Peyer's patch (tissue), 4 donors: ENCODE results near the gene MYOC.

Source experiments
- CTCF ChIP-seq, 6 experiments: fragments of 450-650 bp in 4 of 6; fragments of 200-600 bp in 2 of 6; sonication (generic) in 1 of 6; IDR thresholded peaks; one replicate each; pipeline ENCODE4 v1.5.1; 2017 to 2019; ENCODE audit warnings: antibody characterized with exemption in 6 of 6, mild to moderate bottlenecking in 3 of 6, moderate library complexity in 1 of 6
- POLR2A ChIP-seq, 2 donors: fragments of 450-650 bp; IDR thresholded peaks; one replicate each; pipeline ENCODE4 v1.5.1; 2017; ENCODE audit warnings: antibody characterized with exemption in 2 of 2, mild to moderate bottlenecking in 2 of 2, moderate library complexity in 2 of 2

- TF ChIP-seq CTCF (IDR thresholded peaks at IDR 0.05) (no peak), POLR2A (IDR thresholded peaks at IDR 0.05) (no peak)
Measured at GRCh38 chr1:171645553-171646248, 6.8 kb downstream of the MYOC start.
